ENCODE results near the gene MYO9A. TPM values are rescaled to one million over a fixed set of nuclear protein-coding genes. Genes with fewer than 3 reads are reported as not detected.

MYO9A gene
- total and polyA plus RNA-seq, 2 donors (not counting 1 experiment from before 2014, with no cell fraction given): 6.2 to 66.1 TPM

- H4K20me1 ChIP-seq (ENCODE audit: control insufficient read depth, insufficient read depth, low read length, poor library complexity, severe bottlenecking): no peaks in the 10 kb centered on the region
Measured at GRCh38 chr15:71853543-71853942, 264.4 kb downstream of the MYO9A start.

DNA sequence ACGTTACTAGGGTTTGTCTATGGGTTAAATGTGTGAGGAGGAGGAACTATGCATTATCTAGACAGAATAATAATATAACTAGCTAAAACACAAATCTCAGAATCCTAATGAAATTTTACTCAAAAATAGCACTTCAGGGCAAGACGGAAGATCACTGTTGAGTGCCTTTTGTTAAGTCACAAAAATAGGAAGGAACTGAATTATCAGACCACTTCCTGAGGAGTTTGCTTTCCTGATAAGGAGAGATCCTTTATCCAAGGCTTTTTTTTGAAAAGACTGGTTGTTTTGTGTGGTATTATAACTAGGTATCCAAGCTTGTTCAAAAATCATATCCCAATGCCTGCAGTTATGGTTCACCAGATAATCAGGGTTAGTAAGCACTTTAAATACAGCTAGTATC is 273.0 kb downstream of the MYO9A start:
- H3K36me3 ChIP-seq (replicated peaks in 1 of 2; ENCODE audit: control extremely low read depth in 1 of 2, control insufficient read depth in 1 of 2, extremely low read depth in 1 of 2, insufficient read depth in 2 of 2, low read length in 1 of 2): peaks cover 2 to 27% of the 10 kb centered on the region in 2 experiments
- TF ChIP-seq, protein P1, sequence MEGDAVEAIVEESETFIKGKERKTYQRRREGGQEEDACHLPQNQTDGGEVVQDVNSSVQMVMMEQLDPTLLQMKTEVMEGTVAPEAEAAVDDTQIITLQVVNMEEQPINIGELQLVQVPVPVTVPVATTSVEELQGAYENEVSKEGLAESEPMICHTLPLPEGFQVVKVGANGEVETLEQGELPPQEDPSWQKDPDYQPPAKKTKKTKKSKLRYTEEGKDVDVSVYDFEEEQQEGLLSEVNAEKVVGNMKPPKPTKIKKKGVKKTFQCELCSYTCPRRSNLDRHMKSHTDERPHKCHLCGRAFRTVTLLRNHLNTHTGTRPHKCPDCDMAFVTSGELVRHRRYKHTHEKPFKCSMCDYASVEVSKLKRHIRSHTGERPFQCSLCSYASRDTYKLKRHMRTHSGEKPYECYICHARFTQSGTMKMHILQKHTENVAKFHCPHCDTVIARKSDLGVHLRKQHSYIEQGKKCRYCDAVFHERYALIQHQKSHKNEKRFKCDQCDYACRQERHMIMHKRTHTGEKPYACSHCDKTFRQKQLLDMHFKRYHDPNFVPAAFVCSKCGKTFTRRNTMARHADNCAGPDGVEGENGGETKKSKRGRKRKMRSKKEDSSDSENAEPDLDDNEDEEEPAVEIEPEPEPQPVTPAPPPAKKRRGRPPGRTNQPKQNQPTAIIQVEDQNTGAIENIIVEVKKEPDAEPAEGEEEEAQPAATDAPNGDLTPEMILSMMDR (IDR thresholded peaks at IDR 0.05): no peak
- no peak for TF ChIP-seq EZH2 (IDR thresholded peaks at IDR 0.05; ENCODE audit: borderline replicate concordance, insufficient read depth, low read depth, low read length, poor library complexity, severe bottlenecking)
- POLR2A ChIA-PET: no interaction called here
- no peak overlapping the region for H3K4me2 ChIP-seq (replicated peaks; ENCODE audit: low read depth, low read length, poor library complexity, severe bottlenecking)
- Mint-ChIP-seq H3K27me3 (no peaks in the 10 kb centered on the region), H3K4me1 (no peaks in the 10 kb centered on the region), H3K27ac (no peak overlapping the region), H3K4me3 (no peak overlapping the region), H3K9me3 (ENCODE audit: insufficient read depth) (no peaks in the 10 kb centered on the region)
- H3K9ac ChIP-seq (ENCODE audit: low read length): no peak overlapping the region
- WGBS (ENCODE audit: insufficient coverage): no CpG with 5 or more reads among the region's 2 CpGs
- no peak overlapping the region for H3K4me3 ChIP-seq (ENCODE audit: control extremely low read depth in 1 of 5, extremely low read depth in 1 of 5, insufficient read depth in 1 of 5, low read depth in 2 of 5, low read length in 4 of 5)
- H3K4me1 ChIP-seq (ENCODE audit: control insufficient read depth in 2 of 2, insufficient read depth in 2 of 2, low read length in 2 of 2): no peaks in the 10 kb centered on the region
- no peak overlapping the region for H3K27ac ChIP-seq (ENCODE audit: low read length in 2 of 2)
- no peaks in the 10 kb centered on the region for H3K9me3 ChIP-seq (ENCODE audit: control extremely low read depth in 1 of 3, control insufficient read depth in 2 of 3, insufficient read depth in 1 of 3, low read length in 2 of 3)
- no peak for ATAC-seq (ENCODE audit: low read depth)
- no peaks in the 10 kb centered on the region for H4K20me1 ChIP-seq (ENCODE audit: control insufficient read depth, insufficient read depth, low read length, poor library complexity, severe bottlenecking)
- H3K27me3 ChIP-seq (replicated peaks in 1 of 4; ENCODE audit: control extremely low read depth in 1 of 4, control insufficient read depth in 3 of 4, insufficient read depth in 4 of 4, low read length in 3 of 4): no peaks in the 10 kb centered on the region
- intact Hi-C loops (cut with micrococcal nuclease): no loop called here
- CTCF ChIA-PET: no interaction called here
- no peaks in the 10 kb centered on the region for H3K79me2 ChIP-seq (ENCODE audit: control insufficient read depth, insufficient read depth, low read length)
- DNase-seq: no peak
- H2AFZ ChIP-seq (ENCODE audit: insufficient read depth, low read depth, low read length, poor library complexity, severe bottlenecking): no peak overlapping the region

More at GRCh38 chr15:71853543-71853942, 264.4 kb downstream of the MYO9A start:
- no CpG with 5 or more reads among the region's 1 CpG for WGBS (ENCODE audit: insufficient coverage)
- no peaks in the 10 kb centered on the region for H3K79me2 ChIP-seq (ENCODE audit: control insufficient read depth, insufficient read depth, low read length)
- intact Hi-C loops (cut with micrococcal nuclease): no loop called here
- ChIA-PET POLR2A (no interaction called here), CTCF (no interaction called here)
- H3K4me3 ChIP-seq (ENCODE audit: control extremely low read depth in 1 of 5, extremely low read depth in 1 of 5, insufficient read depth in 1 of 5, low read depth in 2 of 5, low read length in 4 of 5): no peak overlapping the region
- no peak overlapping the region for H2AFZ ChIP-seq (ENCODE audit: insufficient read depth, low read depth, low read length, poor library complexity, severe bottlenecking)
- no peak overlapping the region for H3K9ac ChIP-seq (ENCODE audit: low read length)
- no peak overlapping the region for H3K4me2 ChIP-seq (replicated peaks; ENCODE audit: low read depth, low read length, poor library complexity, severe bottlenecking)
- H3K9me3 ChIP-seq (ENCODE audit: control extremely low read depth in 1 of 3, control insufficient read depth in 2 of 3, insufficient read depth in 1 of 3, low read length in 2 of 3): no peaks in the 10 kb centered on the region
- DNase-seq: no peak
- peaks cover 0 to 31% of the 10 kb centered on the region in 2 experiments for H3K36me3 ChIP-seq (replicated peaks in 1 of 2; ENCODE audit: control extremely low read depth in 1 of 2, control insufficient read depth in 1 of 2, extremely low read depth in 1 of 2, insufficient read depth in 2 of 2, low read length in 1 of 2)
- no peak for ATAC-seq (ENCODE audit: low read depth)
- H3K27ac ChIP-seq (ENCODE audit: low read length in 2 of 2): no peak overlapping the region
- Mint-ChIP-seq H3K27me3 (no peaks in the 10 kb centered on the region), H3K4me3 (no peak overlapping the region), H3K4me1 (no peaks in the 10 kb centered on the region), H3K27ac (no peak overlapping the region), H3K9me3 (ENCODE audit: insufficient read depth) (no peaks in the 10 kb centered on the region)
- no peaks in the 10 kb centered on the region for H3K27me3 ChIP-seq (replicated peaks in 1 of 4; ENCODE audit: control extremely low read depth in 1 of 4, control insufficient read depth in 3 of 4, insufficient read depth in 4 of 4, low read length in 3 of 4)
- no peak for TF ChIP-seq EZH2 (IDR thresholded peaks at IDR 0.05; ENCODE audit: borderline replicate concordance, insufficient read depth, low read depth, low read length, poor library complexity, severe bottlenecking)
- TF ChIP-seq, protein P1 (IDR thresholded peaks at IDR 0.05): no peak
- no peaks in the 10 kb centered on the region for H3K4me1 ChIP-seq (ENCODE audit: control insufficient read depth in 2 of 2, insufficient read depth in 2 of 2, low read length in 2 of 2)

Data from B cell (primary cell).